Left renal pelvis (tissue), 4 donors: ENCODE results near the gene XG. TPM values are rescaled to one million over a fixed set of nuclear protein-coding genes. Genes with fewer than 3 reads are reported as not detected.
"Not testable (repeated sequence)": the region's sequence is repeated elsewhere in the genome, so short reads cannot be mapped to it uniquely, and the experiment has no call there.

Experiments used
- DNase-seq, 4 donors: peaks; one replicate each; pipeline ENCODE4 v3.0.0-alpha.2; 2013; ENCODE audit warnings: low read depth in 4 of 4, low spot score in 3 of 4
- polyA plus RNA-seq, 4 donors: library from polyadenylated mRNA; unstranded; fragments of 120-200 nt; gene quantifications; one replicate each; pipeline ENCODE4 v1.2.1, GENCODE V29; 2013; ENCODE audit not compliant: insufficient read length in 4 of 4

Gene XG
- polyA plus RNA-seq, 4 donors = 0.15 to 0.47 (median 0.25) TPM

- no peak for DNase-seq
Measured at GRCh38 chrX:2774776-2775175, 22.9 kb downstream of the XG start.

- peak in 1 of 4 donors; percentile 18 for DNase-seq
Measured at GRCh38 chrX:2780472-2781225, 28.8 kb downstream of the XG start.

GRCh38 chrX:2781226-2781571, 29.4 kb downstream of the XG start:
- no peak for DNase-seq

- no peak for DNase-seq
Measured at GRCh38 chrX:2781698-2782097, 29.9 kb downstream of the XG start.

GRCh38 chrX:2782171-2782570, 30.3 kb downstream of the XG start:
- no peak for DNase-seq

- DNase-seq = no peak
Measured at GRCh38 chrX:2782778-2783177, 30.9 kb downstream of the XG start.

- DNase-seq = no peak
Measured at GRCh38 chrX:2784026-2784425, 32.2 kb downstream of the XG start.

- no peak for DNase-seq
Measured at GRCh38 chrX:2785538-2785937, 33.7 kb downstream of the XG start.

- DNase-seq = no peak
Measured at GRCh38 chrX:2788980-2789379, 37.1 kb downstream of the XG start.

GRCh38 chrX:2789569-2789968, 37.7 kb downstream of the XG start:
- DNase-seq = no peak

GRCh38 chrX:2793752-2794151, 41.9 kb downstream of the XG start:
- DNase-seq = no peak

- DNase-seq = no peak
Measured at GRCh38 chrX:2794336-2794735, 42.5 kb downstream of the XG start.

GRCh38 chrX:2796808-2797207, 45.0 kb downstream of the XG start:
- DNase-seq = not testable (repeated sequence)

GRCh38 chrX:2799369-2799768, 47.5 kb downstream of the XG start:
- DNase-seq = no peak

- DNase-seq = not testable (repeated sequence)
Measured at GRCh38 chrX:2799980-2800379, 48.1 kb downstream of the XG start.

- no peak for DNase-seq
Measured at GRCh38 chrX:2801223-2801622, 49.4 kb downstream of the XG start.

- not testable (repeated sequence) for DNase-seq
Measured at GRCh38 chrX:2802376-2803090, 50.7 kb downstream of the XG start.

GRCh38 chrX:2803486-2803885, 51.6 kb downstream of the XG start:
- not testable (repeated sequence) for DNase-seq

- not testable (repeated sequence) for DNase-seq
Measured at GRCh38 chrX:2804106-2804843, 52.4 kb downstream of the XG start.

GRCh38 chrX:2804858-2805257, 53.0 kb downstream of the XG start:
- DNase-seq = not testable (repeated sequence)

GRCh38 chrX:2811271-2811670, 59.4 kb downstream of the XG start:
- no peak for DNase-seq
